GM12872 (cell line): Measurements from ENCODE around the gene CLEC2A.

ENCODE experiments used
- TF ChIP-seq, protein P1 (sequence below): IDR thresholded peaks from 3 replicates; pipeline ENCODE4 v1.5.1; 2011; ENCODE audit warnings: low read depth, mild to moderate bottlenecking, low read length, moderate library complexity; ENCODE audit not compliant: insufficient read depth

The CLEC2A gene

DNA sequence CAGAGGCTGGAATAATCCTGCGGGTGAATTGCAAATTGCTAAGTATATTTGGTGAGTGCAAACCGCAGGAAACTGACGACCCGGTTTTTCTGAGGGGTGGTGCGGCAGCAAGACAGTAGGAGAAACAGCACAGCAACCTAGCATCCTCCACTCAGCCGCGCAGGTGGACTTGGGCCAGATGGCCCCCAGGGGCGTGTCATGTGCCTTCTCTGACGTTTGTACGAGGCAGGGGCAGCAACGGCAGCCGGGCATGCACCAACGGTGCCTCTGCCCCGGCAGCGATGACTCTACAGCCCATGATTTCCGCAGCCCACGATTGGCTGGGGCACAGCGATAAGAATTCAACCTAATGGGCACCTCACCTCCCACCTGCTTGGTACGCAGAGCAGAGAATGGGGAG, 11.1 kb upstream of the CLEC2A start:
- TF ChIP-seq, protein P1, sequence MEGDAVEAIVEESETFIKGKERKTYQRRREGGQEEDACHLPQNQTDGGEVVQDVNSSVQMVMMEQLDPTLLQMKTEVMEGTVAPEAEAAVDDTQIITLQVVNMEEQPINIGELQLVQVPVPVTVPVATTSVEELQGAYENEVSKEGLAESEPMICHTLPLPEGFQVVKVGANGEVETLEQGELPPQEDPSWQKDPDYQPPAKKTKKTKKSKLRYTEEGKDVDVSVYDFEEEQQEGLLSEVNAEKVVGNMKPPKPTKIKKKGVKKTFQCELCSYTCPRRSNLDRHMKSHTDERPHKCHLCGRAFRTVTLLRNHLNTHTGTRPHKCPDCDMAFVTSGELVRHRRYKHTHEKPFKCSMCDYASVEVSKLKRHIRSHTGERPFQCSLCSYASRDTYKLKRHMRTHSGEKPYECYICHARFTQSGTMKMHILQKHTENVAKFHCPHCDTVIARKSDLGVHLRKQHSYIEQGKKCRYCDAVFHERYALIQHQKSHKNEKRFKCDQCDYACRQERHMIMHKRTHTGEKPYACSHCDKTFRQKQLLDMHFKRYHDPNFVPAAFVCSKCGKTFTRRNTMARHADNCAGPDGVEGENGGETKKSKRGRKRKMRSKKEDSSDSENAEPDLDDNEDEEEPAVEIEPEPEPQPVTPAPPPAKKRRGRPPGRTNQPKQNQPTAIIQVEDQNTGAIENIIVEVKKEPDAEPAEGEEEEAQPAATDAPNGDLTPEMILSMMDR: no peak

- TF ChIP-seq, protein P1: no peak
These were observed 9.7 kb upstream of the CLEC2A start for GRCh38 chr12:9941838-9942237.

GRCh38 chr12:9940375-9940774, 8.2 kb upstream of the CLEC2A start:
- TF ChIP-seq, protein P1: peak; percentile 45; the same call in 2 of the 3 replicates

- TF ChIP-seq, protein P1: no peak
These were observed 4.4 kb upstream of the CLEC2A start for GRCh38 chr12:9936591-9936990.

DNA sequence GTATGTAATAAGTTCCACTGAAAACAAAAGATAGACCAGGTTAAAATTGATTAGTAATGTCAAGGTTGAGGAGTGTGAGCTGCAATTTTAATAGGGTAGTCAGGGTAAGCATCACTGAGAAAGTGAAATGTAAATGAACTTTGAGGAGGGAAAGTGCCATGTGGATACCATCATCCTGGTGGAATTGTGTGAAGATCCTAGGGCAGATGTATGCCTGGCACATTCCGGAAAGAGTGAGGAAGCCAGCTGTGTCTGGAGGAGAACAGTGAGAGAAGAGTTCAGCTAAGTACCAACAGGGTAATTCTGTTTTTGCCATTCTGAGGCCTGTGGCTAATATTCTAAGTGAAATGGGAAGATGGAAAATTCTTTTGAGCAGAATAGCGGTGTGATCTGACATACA, 2.9 kb upstream of the CLEC2A start:
- TF ChIP-seq, protein P1: no peak

DNA sequence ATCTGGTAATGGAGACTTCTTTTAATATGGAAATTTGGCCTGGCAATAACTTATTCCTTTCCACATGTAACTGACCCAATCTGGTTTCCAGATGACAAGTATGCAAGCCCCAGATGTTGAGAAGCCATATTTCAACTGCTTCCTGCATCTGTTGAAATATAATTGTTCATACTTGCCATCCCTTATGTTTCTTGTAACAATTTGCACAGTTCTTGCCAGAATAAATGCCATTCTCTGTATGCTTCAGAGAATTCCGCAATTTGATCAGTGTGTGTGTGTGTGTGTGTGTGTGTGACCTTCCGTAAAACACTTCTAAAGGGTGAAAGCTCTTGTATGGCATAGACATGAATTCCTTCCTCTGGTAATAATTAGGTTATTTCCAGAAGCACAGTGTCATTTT, 1.8 kb upstream of the CLEC2A start:
- TF ChIP-seq, protein P1: no peak

DNA sequence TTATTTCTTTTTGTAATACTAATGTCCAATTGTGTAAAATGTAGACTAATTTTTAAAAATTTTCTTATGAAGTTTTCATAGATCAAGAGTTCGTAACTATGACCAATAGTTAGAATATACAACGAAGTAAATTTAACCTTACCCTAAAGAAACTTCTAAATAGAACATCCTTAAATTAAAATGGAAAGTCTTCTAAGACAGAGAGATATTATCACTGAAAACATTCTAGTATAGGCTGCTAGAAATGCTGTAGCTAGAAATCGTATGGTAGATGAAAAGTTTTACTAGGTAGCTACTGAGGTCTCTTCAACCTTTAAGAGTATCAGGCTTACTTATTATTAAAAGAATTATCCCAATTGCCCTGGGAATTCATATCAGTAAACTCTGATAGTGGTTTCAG, 925 bp downstream of the CLEC2A start:
- TF ChIP-seq, protein P1: no peak

DNA sequence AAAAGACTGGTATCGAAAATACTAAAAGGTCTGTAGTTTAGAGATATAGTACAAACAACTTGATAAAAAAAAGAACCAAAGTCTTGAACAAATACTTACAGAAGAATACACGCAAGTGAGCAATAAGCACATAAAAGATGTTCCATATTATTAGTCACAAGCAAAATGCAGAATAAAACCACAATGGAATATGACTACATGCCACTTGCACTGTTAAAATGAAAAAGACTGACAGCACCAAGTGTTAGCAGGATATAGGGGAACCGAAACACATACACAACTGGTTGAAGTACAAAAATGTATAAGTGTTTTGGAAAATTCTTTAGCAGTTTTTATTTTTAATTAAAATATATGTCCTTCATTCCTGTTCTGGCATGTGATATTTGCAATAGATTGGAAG, 3.6 kb downstream of the CLEC2A start:
- TF ChIP-seq, protein P1: no peak
